Keratinocyte (primary cell): ENCODE results near the gene SYT1.

Experiments used
- CTCF ChIP-seq, 3 experiments: IDR thresholded peaks in 1 of 3; conservative IDR thresholded peaks in 1 of 3; optimal IDR thresholded peaks in 1 of 3; 2 replicates in 2 of 3; 3 replicates in 1 of 3; pipeline versions ENCODE3 to v1.5.1; 2011; ENCODE audit warnings: low read length in 3 of 3, mild to moderate bottlenecking in 3 of 3, moderate library complexity in 2 of 3, control low read depth in 1 of 3, inconsistent platforms in 1 of 3; ENCODE audit not compliant: insufficient read depth in 2 of 3; ENCODE audit errors: extremely low read depth in 1 of 3
- EZH2 ChIP-seq: IDR thresholded peaks from one replicate; pipeline ENCODE4 v1.6.1; 2012; ENCODE audit warnings: inconsistent platforms, mild to moderate bottlenecking, low read length, moderate library complexity

- TF ChIP-seq CTCF (optimal IDR thresholded peaks at IDR 0.05 in 1 of 3, IDR thresholded peaks at IDR 0.05 in 1 of 3, conservative IDR thresholded peaks at IDR 0.05 in 1 of 3; ENCODE audit: extremely low read depth in 1 of 3, insufficient read depth in 2 of 3, low read length in 3 of 3): no peak
- no peak for TF ChIP-seq EZH2
Measured at GRCh38 chr12:79295572-79295971, 431.0 kb downstream of the SYT1 start.
